Measurements from ENCODE around the gene UFSP2.

The UFSP2 gene

DNA sequence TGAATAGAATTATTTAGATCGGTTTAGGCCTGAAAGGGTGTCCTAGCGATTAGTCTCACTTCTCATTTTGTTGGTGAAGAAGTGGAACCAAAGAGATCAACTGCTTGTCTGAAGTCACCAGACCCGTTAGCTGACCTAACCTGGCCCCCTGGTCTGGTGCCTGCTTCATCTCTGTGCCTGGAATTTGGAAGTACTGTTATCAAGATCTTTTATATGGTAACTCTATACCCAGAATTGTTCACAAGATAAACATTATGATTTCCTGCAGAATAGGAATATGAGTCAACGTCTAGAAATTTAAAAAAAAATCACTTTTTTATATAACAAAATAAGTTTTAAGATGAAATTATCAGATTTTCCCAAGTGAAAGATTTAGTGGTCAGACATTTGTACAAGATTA, 67.2 kb downstream of the UFSP2 start:
- H3K27ac ChIP-seq: no peak overlapping the region
- no peak for DNase-seq (ENCODE audit: low read depth, low spot score)

DNA sequence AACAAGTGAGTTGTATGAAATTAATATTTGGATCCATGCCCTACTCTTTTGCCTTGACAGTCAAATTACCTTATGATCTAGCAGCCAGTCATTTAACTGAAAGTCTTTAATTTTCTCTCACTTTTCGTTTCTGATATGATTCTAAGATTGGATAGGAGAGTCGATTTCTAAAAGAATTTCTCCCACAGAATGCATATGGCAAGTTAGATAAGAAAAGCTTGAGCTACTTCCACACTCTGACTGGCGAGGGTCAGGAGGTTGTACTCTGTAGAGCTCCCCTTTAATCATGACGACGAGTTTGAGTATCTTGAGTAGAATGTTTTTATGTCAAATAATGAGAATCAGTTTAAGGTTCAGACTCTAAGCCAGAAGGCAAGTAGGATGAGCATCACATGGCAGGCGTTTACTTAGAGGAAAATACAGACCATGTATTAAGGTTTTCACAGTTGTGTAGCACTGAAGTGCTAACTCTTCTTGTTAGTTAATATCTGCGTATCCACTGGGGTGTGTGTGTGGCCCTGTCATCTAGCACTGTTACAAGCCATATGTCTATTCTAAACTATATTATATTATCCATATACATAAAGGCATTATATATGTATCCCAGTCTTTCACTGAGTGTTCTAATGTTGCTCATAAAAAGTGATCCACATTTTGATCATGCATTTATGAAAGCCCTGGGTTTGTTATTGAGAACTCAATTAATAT, 67.9 kb downstream of the UFSP2 start:
- DNase-seq (ENCODE audit: low read depth, low spot score): no peak
- no peak overlapping the region for H3K27ac ChIP-seq

DNA sequence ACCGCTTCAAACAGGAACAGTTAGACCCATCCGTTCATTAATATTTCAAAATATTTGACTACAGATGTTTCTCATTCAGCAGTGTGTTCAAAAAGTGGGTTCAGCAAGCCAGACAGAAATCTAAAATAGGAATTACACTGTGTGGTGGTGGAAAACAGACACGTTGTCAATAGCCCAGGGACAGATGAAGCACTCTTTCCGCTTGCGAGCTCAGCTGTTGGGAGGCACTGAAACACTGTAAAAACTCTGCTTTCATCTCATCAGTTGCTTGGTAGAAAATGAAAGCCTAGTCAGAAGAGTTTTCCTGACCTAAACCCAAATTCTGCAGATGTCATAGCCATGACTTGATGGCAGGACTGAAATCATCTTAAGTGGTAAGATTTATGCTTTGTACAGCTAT, 68.6 kb downstream of the UFSP2 start:
- no peak for DNase-seq (ENCODE audit: low read depth, low spot score)
- H3K27ac ChIP-seq: no peak overlapping the region

DNA sequence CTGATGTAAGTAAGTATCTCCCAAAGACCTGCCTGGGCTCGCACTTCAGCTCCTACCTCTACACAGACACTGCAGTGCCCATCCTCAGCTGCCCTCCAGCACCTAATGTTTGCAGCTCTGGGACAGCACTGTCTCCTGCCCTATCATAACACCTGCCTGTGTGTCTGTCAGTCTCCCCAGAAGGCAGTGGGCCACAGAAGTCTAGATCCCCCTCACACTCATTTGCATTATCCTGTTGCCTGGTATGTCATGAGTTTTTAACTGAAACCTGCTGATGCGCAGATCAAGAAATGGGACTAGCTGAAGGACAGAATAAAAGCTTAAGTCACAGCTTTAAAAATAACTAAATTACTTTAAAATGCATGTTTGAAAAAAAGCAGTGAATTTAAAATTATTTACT, 73.0 kb downstream of the UFSP2 start:
- no peak for DNase-seq (ENCODE audit: low read depth, low spot score)
- no peak overlapping the region for H3K27ac ChIP-seq

DNA sequence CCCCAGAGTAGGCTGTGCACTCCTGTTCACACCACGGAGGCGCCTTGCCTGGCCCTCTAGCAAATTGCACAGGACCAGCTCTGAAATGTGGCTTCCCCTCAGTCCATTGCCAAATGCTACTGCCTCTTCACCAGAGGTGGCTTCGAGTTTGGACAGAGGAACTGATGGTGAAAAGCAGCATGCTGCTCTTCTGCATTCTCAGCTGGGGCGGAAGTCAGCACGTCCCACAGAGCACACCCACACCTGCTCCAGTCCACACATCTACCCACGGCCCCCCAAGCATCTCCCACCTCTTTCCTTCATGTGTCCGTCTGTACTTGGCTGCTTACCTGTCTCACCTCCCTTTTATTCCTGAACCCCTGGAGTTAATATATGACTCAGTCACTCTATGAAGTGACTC, 73.6 kb downstream of the UFSP2 start:
- H3K27ac ChIP-seq: no peak overlapping the region
- no peak for DNase-seq (ENCODE audit: low read depth, low spot score)

DNA sequence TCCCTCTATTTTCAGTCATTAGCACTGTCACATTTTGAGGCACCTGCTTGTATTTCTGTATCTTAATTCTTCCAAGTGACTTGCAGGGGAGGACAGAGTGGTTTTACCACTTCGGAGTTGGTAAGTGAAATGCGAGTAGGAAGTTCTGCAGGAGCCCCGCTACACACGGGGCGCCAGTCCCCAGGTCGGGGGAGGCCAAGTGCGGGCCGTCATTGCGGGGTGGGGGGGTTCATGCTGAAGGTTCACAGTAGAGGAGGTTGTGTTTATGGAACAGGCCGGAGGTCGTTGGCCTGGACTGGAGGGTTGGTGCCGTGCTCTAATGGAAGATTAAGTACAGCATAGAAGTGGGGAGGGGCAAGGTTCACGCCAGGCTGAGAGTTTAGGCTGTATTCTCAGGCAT, 74.1 kb downstream of the UFSP2 start:
- no peak overlapping the region for H3K27ac ChIP-seq
- DNase-seq (ENCODE audit: low read depth, low spot score): no peak
